IPS-15b (cell line): Measurements from ENCODE around the gene AQP12A.

Experiments used
- H3K27me3 ChIP-seq: one replicate; pipeline ENCODE4 v1.6.1; 2013; ENCODE audit warnings: low read length; ENCODE audit not compliant: control insufficient read depth, insufficient read depth
- H3K36me3 ChIP-seq: one replicate; pipeline ENCODE4 v1.6.1; 2013; ENCODE audit warnings: low read length; ENCODE audit not compliant: control insufficient read depth, insufficient read depth
- H3K4me1 ChIP-seq: one replicate; pipeline ENCODE4 v1.6.1; 2013; ENCODE audit warnings: mild to moderate bottlenecking, low read length; ENCODE audit not compliant: control insufficient read depth, insufficient read depth
- H3K4me3 ChIP-seq: one replicate; pipeline ENCODE4 v1.5.1; 2013; ENCODE audit warnings: low read depth, low read length
- H3K9ac ChIP-seq: one replicate; pipeline ENCODE4 v1.6.1; 2013; ENCODE audit warnings: low read depth, mild to moderate bottlenecking, low read length
- H3K9me3 ChIP-seq: one replicate; pipeline ENCODE4 v1.6.1; 2013; ENCODE audit warnings: mild to moderate bottlenecking, low read length; ENCODE audit not compliant: control insufficient read depth, insufficient read depth

The AQP12A gene

GRCh38 chr2:240723851-240724250 is 32.2 kb downstream of the AQP12A start:
- no peaks in the 10 kb centered on the region for H3K4me1 ChIP-seq
- no peak overlapping the region for H3K9ac ChIP-seq
- H3K9me3 ChIP-seq, result no peaks in the 10 kb centered on the region
- H3K36me3 ChIP-seq, result peaks cover 82% of the 10 kb centered on the region
- H3K4me3 ChIP-seq, result no peak overlapping the region
- H3K27me3 ChIP-seq, result no peaks in the 10 kb centered on the region

- Histone ChIP-seq H3K9ac (no peak overlapping the region), H3K9me3 (no peaks in the 10 kb centered on the region), H3K4me1 (no peaks in the 10 kb centered on the region), H3K27me3 (no peaks in the 10 kb centered on the region), H3K4me3 (no peak overlapping the region), H3K36me3 (peaks cover 76% of the 10 kb centered on the region)
Measured at GRCh38 chr2:240724431-240724830, 32.8 kb downstream of the AQP12A start.

GRCh38 chr2:240725266-240725665 is 33.6 kb downstream of the AQP12A start:
- Histone ChIP-seq H3K9me3 (no peaks in the 10 kb centered on the region), H3K27me3 (no peaks in the 10 kb centered on the region), H3K4me1 (no peaks in the 10 kb centered on the region), H3K4me3 (no peak overlapping the region), H3K9ac (no peak overlapping the region), H3K36me3 (peaks cover 70% of the 10 kb centered on the region)

DNA sequence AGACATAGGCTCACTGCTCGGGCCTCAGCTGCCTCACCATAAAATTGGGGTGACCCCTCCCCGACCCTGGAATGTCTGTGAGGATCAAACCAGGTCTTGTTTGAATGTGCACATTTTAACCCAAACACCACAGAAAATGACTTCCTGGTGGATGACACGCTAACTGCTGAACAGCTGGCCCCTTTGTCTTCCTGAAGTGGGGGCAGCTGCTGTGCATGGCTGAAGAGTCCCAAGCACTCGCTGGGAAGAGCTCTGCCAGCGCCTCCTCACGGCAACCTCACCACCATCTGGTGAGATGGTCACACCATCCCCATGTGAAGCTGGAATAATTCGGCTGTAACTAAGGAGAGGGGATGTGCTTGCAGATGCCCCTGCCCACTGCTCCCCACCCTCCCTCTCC is 34.0 kb downstream of the AQP12A start:
- Histone ChIP-seq H3K4me1 (no peaks in the 10 kb centered on the region), H3K4me3 (no peak overlapping the region), H3K27me3 (no peaks in the 10 kb centered on the region), H3K9ac (no peak overlapping the region), H3K9me3 (no peaks in the 10 kb centered on the region), H3K36me3 (peaks cover 71% of the 10 kb centered on the region)

- no peaks in the 10 kb centered on the region for H3K9me3 ChIP-seq
- no peak overlapping the region for H3K4me3 ChIP-seq
- H3K27me3 ChIP-seq, result no peaks in the 10 kb centered on the region
- H3K36me3 ChIP-seq, result peaks cover 59% of the 10 kb centered on the region
- no peak overlapping the region for H3K9ac ChIP-seq
- H3K4me1 ChIP-seq, result no peaks in the 10 kb centered on the region
Measured at GRCh38 chr2:240726876-240727275, 35.2 kb downstream of the AQP12A start.

DNA sequence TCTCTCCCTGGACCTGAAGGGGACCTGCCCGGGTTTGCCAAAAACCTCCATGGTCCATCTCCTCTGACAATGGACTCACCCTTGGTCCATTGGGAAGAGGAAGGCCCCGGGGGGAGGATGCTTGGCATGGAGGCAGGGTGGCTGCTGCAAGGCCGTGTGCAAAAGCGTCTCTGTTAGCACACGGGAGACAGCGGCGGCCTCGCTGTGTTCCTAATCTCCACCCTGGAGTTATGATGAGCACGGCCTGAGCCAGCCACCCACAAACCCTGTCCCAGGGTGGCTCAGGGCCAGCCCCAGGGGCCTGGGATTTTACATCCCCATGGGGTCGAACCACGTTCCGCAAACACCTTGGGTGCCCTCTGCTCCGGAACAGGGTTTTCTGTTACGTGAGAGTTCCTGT is 35.8 kb downstream of the AQP12A start:
- peaks cover 54% of the 10 kb centered on the region for H3K36me3 ChIP-seq
- no peak overlapping the region for H3K4me3 ChIP-seq
- H3K9ac ChIP-seq, result no peak overlapping the region
- no peaks in the 10 kb centered on the region for H3K27me3 ChIP-seq
- H3K9me3 ChIP-seq, result no peaks in the 10 kb centered on the region
- no peaks in the 10 kb centered on the region for H3K4me1 ChIP-seq

DNA sequence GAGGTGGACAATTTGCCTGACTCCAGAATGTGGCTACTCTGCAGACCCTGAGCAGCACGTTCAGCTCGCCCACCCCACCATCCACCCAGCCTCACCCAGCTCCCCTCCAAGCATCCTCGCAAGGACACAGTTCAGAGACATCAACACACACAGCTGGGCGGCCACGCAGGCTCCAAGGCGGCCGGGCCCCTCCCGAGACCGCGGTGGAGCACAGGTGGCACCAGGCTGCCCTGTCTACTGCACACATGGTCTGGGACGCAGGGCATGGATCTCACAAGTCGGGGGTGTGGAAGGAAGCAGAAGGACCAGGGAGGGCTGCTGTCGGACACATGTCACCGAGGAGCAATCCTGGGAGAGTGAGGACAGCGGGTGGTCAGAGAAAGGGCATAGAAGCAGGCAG is 36.2 kb downstream of the AQP12A start:
- Histone ChIP-seq H3K4me3 (no peak overlapping the region), H3K27me3 (no peaks in the 10 kb centered on the region), H3K4me1 (no peaks in the 10 kb centered on the region), H3K36me3 (peaks cover 54% of the 10 kb centered on the region), H3K9ac (no peak overlapping the region), H3K9me3 (no peaks in the 10 kb centered on the region)

GRCh38 chr2:240728361-240728760 is 36.7 kb downstream of the AQP12A start:
- no peaks in the 10 kb centered on the region for H3K27me3 ChIP-seq
- no peaks in the 10 kb centered on the region for H3K9me3 ChIP-seq
- peaks cover 54% of the 10 kb centered on the region for H3K36me3 ChIP-seq
- no peaks in the 10 kb centered on the region for H3K4me1 ChIP-seq
- no peak overlapping the region for H3K4me3 ChIP-seq
- H3K9ac ChIP-seq, result peak overlapping the region; percentile 12

DNA sequence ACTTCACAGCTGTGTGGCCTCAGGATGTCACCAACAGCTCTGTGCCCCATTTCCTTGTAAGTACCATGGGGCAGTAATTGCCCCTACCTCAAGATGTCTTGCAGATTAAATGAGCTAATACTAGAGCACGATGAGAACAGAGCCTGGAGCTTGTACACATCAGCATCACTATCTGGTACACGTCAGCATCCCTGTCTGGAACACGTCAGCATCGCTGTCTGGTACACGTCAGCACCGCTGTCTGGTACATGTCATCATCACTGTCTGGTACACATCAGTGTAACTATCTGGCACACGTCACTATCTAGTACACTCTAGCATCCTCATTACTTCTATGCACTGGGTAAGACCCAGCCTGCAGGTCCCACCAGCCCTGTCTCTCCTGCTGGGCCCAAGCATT is 37.2 kb downstream of the AQP12A start:
- no peak overlapping the region for H3K9ac ChIP-seq
- no peaks in the 10 kb centered on the region for H3K27me3 ChIP-seq

DNA sequence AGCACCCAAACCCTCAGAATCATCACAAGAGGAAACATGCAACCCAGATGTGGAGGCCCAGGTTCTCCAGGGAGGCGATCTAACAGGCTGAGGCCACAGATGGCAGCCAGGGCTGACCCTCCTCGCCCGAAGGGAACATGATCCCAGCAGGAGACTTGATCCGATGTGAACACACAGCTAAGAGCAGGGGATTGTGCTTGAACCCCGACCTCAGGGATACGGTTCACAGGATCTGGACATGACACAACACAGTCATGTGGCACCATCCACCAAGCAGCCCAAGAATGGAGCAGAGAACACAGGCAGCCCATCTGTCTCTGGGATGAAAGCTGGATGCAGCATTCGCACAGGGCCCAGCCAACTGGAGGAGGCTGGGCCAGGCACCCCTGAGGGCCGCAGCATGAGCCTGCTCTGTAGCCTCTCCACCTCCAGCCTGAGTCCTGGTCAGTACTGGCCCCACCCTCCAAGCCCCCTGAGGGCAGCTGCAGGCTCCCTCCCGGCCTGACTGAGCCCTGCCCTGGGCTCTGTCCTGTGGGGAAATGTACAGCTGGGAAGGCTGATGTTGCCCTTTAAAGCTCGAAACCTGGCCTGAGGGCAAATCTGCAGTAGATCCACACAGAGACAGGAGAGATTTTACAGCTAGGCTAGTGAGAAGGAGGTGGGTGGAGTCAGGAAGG is 39.0 kb downstream of the AQP12A start:
- Histone ChIP-seq H3K36me3 (peaks cover 43% of the 10 kb centered on the region), H3K4me1 (no peaks in the 10 kb centered on the region), H3K27me3 (no peaks in the 10 kb centered on the region), H3K9ac (no peak overlapping the region), H3K4me3 (no peak overlapping the region), H3K9me3 (no peaks in the 10 kb centered on the region)

More for the DNA sequence above, 37.2 kb downstream of the AQP12A start:
- H3K4me1 ChIP-seq, result no peaks in the 10 kb centered on the region
- H3K4me3 ChIP-seq, result no peak overlapping the region
- no peaks in the 10 kb centered on the region for H3K9me3 ChIP-seq
- peaks cover 54% of the 10 kb centered on the region for H3K36me3 ChIP-seq

DNA sequence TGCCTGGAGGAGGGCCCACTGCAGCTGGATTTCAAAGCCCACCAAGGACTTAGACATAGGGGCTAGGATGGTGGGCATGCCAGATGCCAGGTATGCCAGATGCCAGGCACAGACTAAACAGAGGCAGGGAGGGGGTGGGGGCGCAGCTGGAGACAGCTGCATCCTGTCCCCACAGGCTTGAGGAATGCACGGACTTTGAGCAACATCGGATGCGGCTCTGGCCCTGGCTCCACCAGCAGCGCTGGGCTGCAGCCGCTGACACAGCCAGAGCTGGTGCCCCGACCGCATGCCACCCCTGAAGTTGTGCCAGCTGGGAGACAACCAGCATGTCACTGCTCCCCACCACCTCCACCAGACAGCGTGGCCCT is 39.5 kb downstream of the AQP12A start:
- Histone ChIP-seq H3K9me3 (no peaks in the 10 kb centered on the region), H3K27me3 (no peaks in the 10 kb centered on the region), H3K36me3 (peaks cover 39% of the 10 kb centered on the region), H3K4me1 (no peaks in the 10 kb centered on the region), H3K4me3 (no peak overlapping the region), H3K9ac (no peak overlapping the region)

GRCh38 chr2:240732184-240732583 is 40.5 kb downstream of the AQP12A start:
- peaks cover 40% of the 10 kb centered on the region for H3K36me3 ChIP-seq
- no peaks in the 10 kb centered on the region for H3K4me1 ChIP-seq
- no peaks in the 10 kb centered on the region for H3K9me3 ChIP-seq
- no peak overlapping the region for H3K4me3 ChIP-seq
- H3K9ac ChIP-seq, result no peak overlapping the region
- no peaks in the 10 kb centered on the region for H3K27me3 ChIP-seq
